ENCODE results near the gene HS6ST2.

GRCh38 chrX:132634521-132634920 is 323.9 kb downstream of the HS6ST2 start:
- TF ChIP-seq POLR2A (IDR thresholded peaks at IDR 0.05; ENCODE audit: low read depth, low read length) (no peak), POLR2AphosphoS5 (IDR thresholded peaks at IDR 0.05; ENCODE audit: low read depth, low read length) (no peak)

All from GM12892 (cell line).